H9 (cell line): Measurements from ENCODE around the gene RAB4B. TPM values are rescaled to one million over a fixed set of nuclear protein-coding genes. Genes with fewer than 3 reads are reported as not detected.

Source experiments
- DNase-seq: peaks from one replicate; pipeline ENCODE4 v3.0.0-alpha.2; 2017
- H2AFZ ChIP-seq: one replicate; pipeline ENCODE4 v1.6.1; 2013; ENCODE audit warnings: mild to moderate bottlenecking, low read length, control low read depth, moderate library complexity
- H2AK5ac ChIP-seq: 2 replicates; pipeline ENCODE4 v1.6.1; 2013; ENCODE audit warnings: low read length, control low read depth, mixed read lengths; ENCODE audit not compliant: insufficient read length
- H2BK120ac ChIP-seq: one replicate; pipeline ENCODE4 v1.6.1; 2013; ENCODE audit warnings: low read depth, mild to moderate bottlenecking, low read length, control low read depth, inconsistent platforms; ENCODE audit not compliant: poor library complexity, severe bottlenecking
- H2BK12ac ChIP-seq: 2 replicates; pipeline ENCODE4 v1.6.1; 2013; ENCODE audit warnings: low read length, control low read depth, mixed read lengths, low read depth; ENCODE audit not compliant: insufficient read length
- H2BK15ac ChIP-seq: 2 replicates; pipeline ENCODE4 v1.6.1; 2013; ENCODE audit warnings: low read depth, low read length, control low read depth
- H2BK20ac ChIP-seq: one replicate; pipeline ENCODE4 v1.6.1; 2013; ENCODE audit warnings: low read depth, mild to moderate bottlenecking, low read length, control low read depth, inconsistent platforms; ENCODE audit not compliant: poor library complexity, severe bottlenecking
- H2BK5ac ChIP-seq: 2 replicates; pipeline ENCODE4 v1.6.1; 2013; ENCODE audit warnings: low read length, control low read depth, mixed read lengths; ENCODE audit not compliant: insufficient read length
- H3K14ac ChIP-seq: 2 replicates; pipeline ENCODE4 v1.6.1; 2013; ENCODE audit warnings: low read length, control low read depth; ENCODE audit not compliant: insufficient read depth
- H3K18ac ChIP-seq: 2 replicates; pipeline ENCODE4 v1.6.1; 2013; ENCODE audit warnings: low read depth, mild to moderate bottlenecking, mixed read lengths, low read length, control low read depth; ENCODE audit not compliant: insufficient read length
- H3K23ac ChIP-seq: 2 replicates; pipeline ENCODE4 v1.6.1; 2013; ENCODE audit warnings: low read length, control low read depth, mixed read lengths, low read depth; ENCODE audit not compliant: insufficient read length
- H3K23me2 ChIP-seq: 2 replicates; pipeline ENCODE4 v1.6.1; 2013; ENCODE audit warnings: low read depth, mild to moderate bottlenecking, mixed read lengths, low read length, control low read depth; ENCODE audit not compliant: insufficient read length, poor library complexity, severe bottlenecking
- H3K27ac ChIP-seq: 2 replicates; pipeline ENCODE4 v1.5.1; 2013; ENCODE audit warnings: low read length, control low read depth, mixed read lengths, low read depth; ENCODE audit not compliant: insufficient read length
- H3K27me3 ChIP-seq: 2 replicates; pipeline ENCODE4 v1.6.1; 2013; ENCODE audit warnings: low read length, control low read depth, inconsistent platforms; ENCODE audit not compliant: insufficient read depth
- H3K4ac ChIP-seq: 2 replicates; pipeline ENCODE4 v1.6.1; 2013; ENCODE audit warnings: low read depth, mild to moderate bottlenecking, control low read depth, inconsistent platforms, low read length, moderate library complexity
- H3K4me1 ChIP-seq: 2 replicates; pipeline ENCODE4 v1.6.1; 2013; ENCODE audit warnings: low read length, control low read depth, inconsistent platforms; ENCODE audit not compliant: insufficient read depth
- H3K4me2 ChIP-seq: 2 replicates; pipeline ENCODE4 v1.6.1; 2013; ENCODE audit warnings: low read length, control low read depth, mixed read lengths; ENCODE audit not compliant: insufficient read length, insufficient read depth
- H3K56ac ChIP-seq: 2 replicates; pipeline ENCODE4 v1.6.1; 2013; ENCODE audit warnings: low read depth, mild to moderate bottlenecking, mixed read lengths, low read length, control low read depth; ENCODE audit not compliant: insufficient read length
- H3K79me1 ChIP-seq: 2 replicates; pipeline ENCODE4 v1.6.1; 2013; ENCODE audit warnings: low read depth, mild to moderate bottlenecking, moderate library complexity, low read length, control low read depth, inconsistent platforms; ENCODE audit not compliant: insufficient read depth, poor library complexity, severe bottlenecking
- H3K79me2 ChIP-seq: 2 replicates; pipeline ENCODE4 v1.6.1; 2013; ENCODE audit warnings: low read length, control low read depth, inconsistent platforms; ENCODE audit not compliant: insufficient read depth
- H3K9ac ChIP-seq: 2 replicates; pipeline ENCODE4 v1.6.1; 2013; ENCODE audit warnings: low read length, control low read depth, mixed read lengths; ENCODE audit not compliant: insufficient read length; ENCODE audit errors: extremely low read depth
- H3K9me3 ChIP-seq: one replicate; pipeline ENCODE4 v1.6.1; 2013; ENCODE audit warnings: low read depth, low read length, inconsistent platforms; ENCODE audit not compliant: control insufficient read depth
- H3T11ph ChIP-seq: one replicate; pipeline ENCODE4 v1.6.1; 2013; ENCODE audit warnings: mild to moderate bottlenecking, low read length, control low read depth, inconsistent platforms
- H4K20me1 ChIP-seq: one replicate; pipeline ENCODE4 v1.6.1; 2013; ENCODE audit not compliant: control insufficient read depth, insufficient read length, insufficient read depth
- H4K5ac ChIP-seq: 2 replicates; pipeline ENCODE4 v1.6.1; 2013; ENCODE audit warnings: low read depth, mild to moderate bottlenecking, mixed read lengths, low read length, control low read depth; ENCODE audit not compliant: insufficient read length
- H4K8ac ChIP-seq: replicated peaks from 2 replicates; pipeline ENCODE4 v1.6.1; 2013; ENCODE audit warnings: low read length, control low read depth, mixed read lengths, low read depth; ENCODE audit not compliant: insufficient read length
- H4K91ac ChIP-seq: 2 replicates; pipeline ENCODE4 v1.6.1; 2013; ENCODE audit warnings: low read depth, mild to moderate bottlenecking, moderate library complexity, mixed read lengths, low read length, control low read depth; ENCODE audit not compliant: insufficient read length
- H3K27ac Mint-ChIP-seq, 3 experiments: 2 replicates in 2 of 3; 3 replicates in 1 of 3; pipeline ENCODE4 v1.8.0; 2020 to 2021; ENCODE audit warnings: mixed read lengths in 3 of 3, mild to moderate bottlenecking in 1 of 3, moderate library complexity in 1 of 3
- H3K27me3 Mint-ChIP-seq: 2 replicates; pipeline ENCODE4 v1.8.0; 2021; ENCODE audit warnings: low read depth, mild to moderate bottlenecking, moderate library complexity, mixed read lengths
- H3K36me3 Mint-ChIP-seq, 3 experiments: 2 replicates in 2 of 3; 3 replicates in 1 of 3; pipeline ENCODE4 v1.8.0; 2020 to 2021; ENCODE audit warnings: low read depth in 3 of 3, mixed read lengths in 3 of 3; ENCODE audit not compliant: insufficient read depth in 1 of 3
- H3K4me1 Mint-ChIP-seq, 2 experiments: 2 replicates each; pipeline ENCODE4 v1.8.0; 2020; ENCODE audit warnings: mixed read lengths in 2 of 2
- H3K4me3 Mint-ChIP-seq, 2 experiments: 2 replicates in 1 of 2; 3 replicates in 1 of 2; pipeline ENCODE4 v1.8.0; 2020 to 2021; ENCODE audit warnings: mild to moderate bottlenecking in 2 of 2, mixed read lengths in 2 of 2, moderate library complexity in 1 of 2
- H3K9me3 Mint-ChIP-seq, 2 experiments: 2 replicates in 1 of 2; 3 replicates in 1 of 2; pipeline ENCODE4 v1.8.0; 2020; ENCODE audit warnings: mild to moderate bottlenecking in 2 of 2, mixed read lengths in 2 of 2, moderate library complexity in 1 of 2
- CTCF ChIP-seq: fragments of 200-600 bp; sonication (generic); conservative IDR thresholded peaks from 3 replicates; pipeline ENCODE4 v1.8.0; 2021; ENCODE audit warnings: antibody characterized with exemption, mild to moderate bottlenecking
- WGBS: extraction: QIAGEN DNeasy Blood & Tissue Kit; methylation state at CpG from one replicate; pipeline ENCODE4 v1.1.7; 2013; ENCODE audit warnings: missing lambda C conversion rate, low lambda C conversion rate, mixed read lengths; ENCODE audit not compliant: insufficient read length; ENCODE audit errors: extremely low coverage; 5-methylcytosine and 5-hydroxymethylcytosine counted together
- total RNA-seq: library from RNA; stranded (reverse); gene quantifications from 2 replicates; pipeline ENCODE4 v1.2.1, GENCODE V29; 2021

RAB4B gene
- total RNA-seq, 1 experiment from 2014 or later = 26.8 TPM

- peaks cover 18 to 80% (median 65%) of the 10 kb centered on the region in 3 experiments; a peak in 6 of 7 replicates for H3K36me3 Mint-ChIP-seq
- WGBS = no CpG with 5 or more reads among the region's 13 CpGs
Observed at GRCh38 chr19:40733149-40733548, 44.9 kb upstream of the RAB4B start.

More at GRCh38 chr19:40733149-40733548, 44.9 kb upstream of the RAB4B start:
- Histone ChIP-seq H2BK120ac (no peak overlapping the region), H3K79me1 (no peaks in the 10 kb centered on the region), H3K79me2 (no peaks in the 10 kb centered on the region), H4K91ac (no peak overlapping the region), H2AFZ (no peak overlapping the region), H4K8ac (no peak overlapping the region), H3K9ac (no peak overlapping the region), H2BK12ac (no peak overlapping the region), H2BK15ac (no peak overlapping the region), H3K23me2 (no peaks in the 10 kb centered on the region), H3K4me2 (no peak overlapping the region), H3K4me1 (no peaks in the 10 kb centered on the region), H3K4ac (no peak overlapping the region), H3K27me3 (no peaks in the 10 kb centered on the region), H3K9me3 (no peaks in the 10 kb centered on the region), H3K27ac (no peak overlapping the region), H3K56ac (no peak overlapping the region), H3K14ac (no peak overlapping the region), H2BK5ac (no peak overlapping the region), H2BK20ac (no peak overlapping the region), H3T11ph (no peak overlapping the region), H4K5ac (no peak overlapping the region), H4K20me1 (no peaks in the 10 kb centered on the region), H3K23ac (no peak overlapping the region), H2AK5ac (no peak overlapping the region), H3K18ac (no peak overlapping the region)
- Mint-ChIP-seq H3K27ac (no peak overlapping the region), H3K27me3 (no peaks in the 10 kb centered on the region), H3K4me1 (no peaks in the 10 kb centered on the region), H3K4me3 (no peak overlapping the region), H3K9me3 (no peaks in the 10 kb centered on the region)
- no peak for DNase-seq
- no peak for TF ChIP-seq CTCF
